ENCODE results near the gene MYBPHL. TPM values are rescaled to one million over a fixed set of nuclear protein-coding genes. Genes with fewer than 3 reads are reported as not detected.

Gene MYBPHL
- total and polyA plus RNA-seq, 2 donors (not counting 1 experiment from before 2014, with no cell fraction given): not detected

GRCh38 chr1:109253803-109254620 lies 52.8 kb downstream of the MYBPHL start:
- Histone ChIP-seq H3K9ac (ENCODE audit: insufficient read depth, low read length) (peak overlapping the region; percentile 16), H3K27me3 (ENCODE audit: control insufficient read depth, insufficient read depth, low read length) (no peaks in the 10 kb centered on the region), H3K4me1 (ENCODE audit: control insufficient read depth, extremely low read depth, insufficient read depth, low read length) (peaks cover 5% of the 10 kb centered on the region), H2AFZ (ENCODE audit: low read length) (peak overlapping the region; percentile 30), H3K4me2 (ENCODE audit: extremely low read depth, insufficient read depth, low read length) (no peak overlapping the region), H4K20me1 (ENCODE audit: control insufficient read depth, extremely low read depth, insufficient read depth, low read length) (no peaks in the 10 kb centered on the region), H3K4me3 (replicated peaks in 1 of 4; ENCODE audit: control extremely low read depth in 1 of 4, insufficient read depth in 1 of 4, low read depth in 3 of 4, low read length in 4 of 4) (no peak overlapping the region), H3K27ac (ENCODE audit: insufficient read depth, low read length) (no peak overlapping the region), H3K36me3 (ENCODE audit: control insufficient read depth, insufficient read depth, low read length) (no peaks in the 10 kb centered on the region), H3K9me3 (ENCODE audit: control insufficient read depth, insufficient read depth, low read depth, low read length) (no peaks in the 10 kb centered on the region), H3K79me2 (ENCODE audit: control insufficient read depth, insufficient read depth, low read length) (no peaks in the 10 kb centered on the region)
- no peak for TF ChIP-seq CTCF (conservative IDR thresholded peaks at IDR 0.05 in 1 of 2, IDR thresholded peaks at IDR 0.05 in 1 of 2; ENCODE audit: low read depth in 1 of 2, low read length in 2 of 2)
- TF ChIP-seq EZH2 (IDR thresholded peaks at IDR 0.05; ENCODE audit: low read length, missing control alignments): no peak
- peak in 1 of 2 donors; percentile 48 for DNase-seq (ENCODE audit: low read depth in 2 of 2)

- TF ChIP-seq EZH2 (IDR thresholded peaks at IDR 0.05; ENCODE audit: low read length, missing control alignments) (no peak), CTCF (conservative IDR thresholded peaks at IDR 0.05 in 1 of 2, IDR thresholded peaks at IDR 0.05 in 1 of 2; ENCODE audit: low read depth in 1 of 2, low read length in 2 of 2) (no peak)
- no peak overlapping the region for H2AFZ ChIP-seq (ENCODE audit: low read length)
- no peaks in the 10 kb centered on the region for H3K79me2 ChIP-seq (ENCODE audit: control insufficient read depth, insufficient read depth, low read length)
- no peak overlapping the region for H3K4me3 ChIP-seq (replicated peaks in 1 of 4; ENCODE audit: control extremely low read depth in 1 of 4, insufficient read depth in 1 of 4, low read depth in 3 of 4, low read length in 4 of 4)
- no peak overlapping the region for H3K27ac ChIP-seq (ENCODE audit: insufficient read depth, low read length)
- H3K36me3 ChIP-seq (ENCODE audit: control insufficient read depth, insufficient read depth, low read length): no peaks in the 10 kb centered on the region
- H4K20me1 ChIP-seq (ENCODE audit: control insufficient read depth, extremely low read depth, insufficient read depth, low read length): no peaks in the 10 kb centered on the region
- no peaks in the 10 kb centered on the region for H3K27me3 ChIP-seq (ENCODE audit: control insufficient read depth, insufficient read depth, low read length)
- peak; percentile 13 to 42 for DNase-seq (ENCODE audit: low read depth in 2 of 2)
- H3K4me1 ChIP-seq (ENCODE audit: control insufficient read depth, extremely low read depth, insufficient read depth, low read length): peaks cover 5% of the 10 kb centered on the region
- H3K9me3 ChIP-seq (ENCODE audit: control insufficient read depth, insufficient read depth, low read depth, low read length): no peaks in the 10 kb centered on the region
- H3K4me2 ChIP-seq (ENCODE audit: extremely low read depth, insufficient read depth, low read length): no peak overlapping the region
- H3K9ac ChIP-seq (ENCODE audit: insufficient read depth, low read length): no peak overlapping the region
Measured at GRCh38 chr1:109252893-109253802, 53.7 kb downstream of the MYBPHL start.
